HG03469 (cell line): ENCODE results near the gene NCAPD2.
"Not testable (repeated sequence)": the region's sequence is repeated elsewhere in the genome, so short reads cannot be mapped to it uniquely, and the experiment has no call there.

Source experiments
- ATAC-seq: cut with Tn5 transposase; IDR thresholded peaks from one replicate; pipeline ENCODE4 v1.9.1; 2021; ENCODE audit warnings: mild to moderate bottlenecking, moderate library complexity, moderate number of reproducible peaks; ENCODE audit not compliant: unreplicated experiment

Gene NCAPD2

DNA sequence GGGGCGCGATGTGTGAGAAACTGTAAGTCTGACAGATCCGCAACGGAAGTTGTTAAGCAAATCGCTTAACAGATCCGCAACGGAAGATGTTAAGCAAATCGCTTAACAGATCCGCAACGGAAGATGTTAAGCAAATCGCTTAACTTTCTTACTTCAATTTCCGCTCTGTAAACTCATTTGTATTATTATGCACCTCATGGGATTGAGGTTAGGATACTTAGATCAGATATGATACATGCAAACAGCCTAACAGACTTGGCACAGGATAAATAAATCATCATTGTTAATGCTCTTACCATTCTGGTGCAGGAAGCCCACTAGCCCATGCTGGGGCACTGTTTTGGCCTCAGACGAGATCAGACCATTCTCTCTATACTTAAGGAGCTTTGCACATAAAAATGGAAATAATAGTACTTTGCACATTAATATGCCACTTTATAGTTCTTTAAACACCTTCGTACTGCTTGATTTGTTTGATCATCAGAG, 399 bp downstream of the NCAPD2 start:
- no peak for ATAC-seq

DNA sequence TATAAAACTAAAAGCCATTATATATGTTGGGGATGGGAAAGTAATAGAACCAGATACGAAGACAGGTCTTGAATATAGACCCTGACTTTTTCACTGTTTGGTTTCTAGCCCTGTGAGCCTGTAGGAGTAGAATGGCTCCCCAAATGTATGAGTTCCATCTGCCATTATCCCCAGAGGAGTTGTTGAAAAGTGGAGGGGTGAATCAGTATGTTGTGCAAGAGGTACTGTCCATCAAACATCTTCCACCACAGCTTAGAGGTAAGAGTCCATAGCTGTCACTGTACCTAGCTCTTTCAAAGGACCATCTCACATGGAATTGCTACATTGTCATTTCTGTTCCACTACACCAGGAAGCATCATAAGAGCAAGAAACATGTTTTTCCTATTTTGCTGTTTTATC, 1.1 kb downstream of the NCAPD2 start:
- no peak for ATAC-seq

GRCh38 chr12:6497291-6497690, 3.4 kb downstream of the NCAPD2 start:
- ATAC-seq: not testable (repeated sequence)

- ATAC-seq: no peak
Measured at GRCh38 chr12:6500466-6500865, 6.6 kb downstream of the NCAPD2 start.

DNA sequence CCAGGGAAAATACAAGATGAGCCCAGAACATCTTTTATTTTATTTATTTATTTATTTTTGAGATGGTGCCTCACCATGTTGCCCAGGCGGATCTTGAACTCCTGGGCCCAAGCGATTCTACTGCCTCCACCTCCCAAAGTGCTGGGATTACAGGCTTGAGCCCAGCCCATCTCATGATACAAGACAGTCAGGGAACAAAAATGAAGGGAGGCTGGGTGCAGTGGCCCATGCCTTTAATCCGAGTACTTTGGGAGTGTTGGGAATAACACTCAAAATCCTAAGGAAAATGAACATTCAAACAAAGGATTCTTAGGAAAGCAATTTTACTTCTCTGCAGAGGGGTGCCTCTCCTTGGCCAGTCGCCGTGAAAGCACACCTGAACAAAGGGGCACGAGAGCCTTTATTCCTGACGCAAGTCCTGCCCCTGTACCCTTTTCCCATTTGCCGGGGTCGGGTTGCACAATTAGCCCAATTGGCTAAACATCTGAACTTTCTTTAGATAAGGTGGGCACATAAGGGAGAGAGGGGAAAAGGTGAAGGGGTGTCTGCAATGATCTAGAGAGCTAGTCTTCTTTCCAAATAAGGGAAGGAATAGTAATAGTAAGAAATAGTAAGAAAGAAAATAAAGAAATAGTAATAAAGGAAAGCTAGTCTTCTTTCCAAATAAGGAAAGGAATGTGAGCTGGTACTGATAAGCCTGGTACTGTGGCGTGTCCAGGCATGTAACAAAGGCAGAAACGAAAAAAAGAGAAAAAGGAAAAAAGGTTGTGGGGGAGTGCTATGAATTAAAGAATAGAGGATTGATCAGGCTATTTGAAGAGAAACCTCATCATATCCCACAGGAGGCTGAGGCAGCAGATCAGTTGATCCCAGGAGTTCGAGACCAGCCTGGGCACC, 13.4 kb downstream of the NCAPD2 start:
- ATAC-seq: no peak

DNA sequence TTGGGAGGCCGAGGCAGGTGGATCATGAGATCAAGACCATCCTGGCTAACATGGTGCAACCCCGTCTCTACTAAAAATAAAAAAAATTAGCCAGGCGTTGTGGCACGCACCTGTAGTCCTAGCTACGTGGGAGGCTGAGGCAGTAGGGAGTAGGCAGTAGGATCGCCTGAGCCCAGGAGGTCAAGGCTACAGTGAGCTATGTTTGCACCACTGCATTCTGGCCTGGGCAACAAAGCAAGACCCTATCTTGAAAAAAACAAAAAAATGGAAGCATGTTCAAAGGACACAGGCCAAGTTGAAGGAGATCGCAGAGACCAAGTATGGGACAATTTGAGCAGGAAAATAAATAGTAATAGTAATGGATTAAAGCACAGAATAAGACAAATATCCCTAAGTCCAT, 14.2 kb downstream of the NCAPD2 start:
- no peak for ATAC-seq

DNA sequence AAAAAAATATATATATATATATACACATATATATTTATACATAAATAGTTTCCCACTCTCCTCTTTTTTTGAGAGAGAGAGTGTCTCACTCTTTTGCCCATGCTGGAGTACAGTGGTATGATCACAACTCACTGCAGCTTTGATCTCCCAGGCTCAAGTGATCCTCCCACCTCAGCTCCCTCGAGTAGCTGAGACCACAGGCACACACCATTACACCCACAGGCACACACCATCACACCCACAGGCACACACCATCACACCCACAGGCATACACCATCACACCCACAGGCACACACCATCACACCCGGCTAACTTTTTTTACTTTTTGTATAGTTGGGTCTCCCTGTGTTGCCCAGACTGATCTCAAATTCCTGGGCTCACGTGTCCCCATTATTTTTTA, 26.3 kb downstream of the NCAPD2 start:
- no peak for ATAC-seq

- ATAC-seq: no peak
Measured at GRCh38 chr12:6522193-6522592, 28.3 kb downstream of the NCAPD2 start.

DNA sequence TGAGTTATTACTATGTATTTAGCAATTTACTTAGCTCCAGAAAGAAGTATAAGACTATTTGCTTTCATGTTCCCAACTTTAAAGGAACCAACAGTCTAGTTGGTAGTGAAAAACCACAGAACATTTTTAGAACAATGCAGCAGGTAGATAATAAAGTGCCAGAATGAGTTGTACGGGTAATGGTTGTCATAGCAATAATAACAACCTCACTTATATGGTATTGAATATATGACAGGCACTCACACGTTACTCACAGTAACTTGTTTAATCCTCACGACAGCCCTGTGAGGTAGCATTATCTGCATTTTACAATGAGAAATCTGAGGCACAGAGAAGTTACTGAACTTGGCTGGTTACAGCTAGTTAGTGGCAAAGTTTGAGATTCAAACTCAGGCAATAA, 29.8 kb downstream of the NCAPD2 start:
- no peak for ATAC-seq

GRCh38 chr12:6524648-6525047, 30.7 kb downstream of the NCAPD2 start:
- ATAC-seq: no peak

GRCh38 chr12:6526201-6526600, 32.3 kb downstream of the NCAPD2 start:
- no peak for ATAC-seq

- no peak for ATAC-seq
Measured at GRCh38 chr12:6526766-6527525, 33.0 kb downstream of the NCAPD2 start.

GRCh38 chr12:6527711-6528110, 33.8 kb downstream of the NCAPD2 start:
- no peak for ATAC-seq

DNA sequence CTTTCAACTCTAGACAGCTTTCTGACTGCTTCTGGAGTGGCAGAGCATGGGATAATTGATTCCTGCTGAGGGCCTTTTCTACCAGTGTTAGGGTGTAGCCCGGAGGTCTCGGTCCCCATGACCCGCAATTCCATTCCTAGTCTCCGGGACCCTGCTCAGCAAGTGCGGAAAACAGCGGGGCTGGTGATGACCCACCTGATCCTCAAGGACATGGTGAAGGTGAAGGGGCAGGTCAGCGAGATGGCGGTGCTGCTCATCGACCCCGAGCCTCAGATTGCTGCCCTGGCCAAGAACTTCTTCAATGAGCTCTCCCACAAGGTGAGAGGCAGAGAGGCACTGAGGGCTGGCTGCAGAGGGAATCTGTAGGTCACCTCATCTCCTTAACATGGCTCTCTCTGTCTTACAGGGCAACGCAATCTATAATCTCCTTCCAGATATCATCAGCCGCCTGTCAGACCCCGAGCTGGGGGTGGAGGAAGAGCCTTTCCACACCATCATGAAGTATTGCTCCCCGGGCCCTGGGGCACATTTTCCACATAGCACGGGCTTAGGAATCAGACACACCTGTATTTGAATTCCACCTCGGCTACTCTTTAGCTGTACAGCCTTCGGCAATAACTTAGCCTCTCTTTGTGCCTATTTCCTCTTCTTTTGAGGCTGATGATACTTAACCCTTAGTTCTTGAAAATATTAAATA, 34.8 kb downstream of the NCAPD2 start:
- no peak for ATAC-seq

DNA sequence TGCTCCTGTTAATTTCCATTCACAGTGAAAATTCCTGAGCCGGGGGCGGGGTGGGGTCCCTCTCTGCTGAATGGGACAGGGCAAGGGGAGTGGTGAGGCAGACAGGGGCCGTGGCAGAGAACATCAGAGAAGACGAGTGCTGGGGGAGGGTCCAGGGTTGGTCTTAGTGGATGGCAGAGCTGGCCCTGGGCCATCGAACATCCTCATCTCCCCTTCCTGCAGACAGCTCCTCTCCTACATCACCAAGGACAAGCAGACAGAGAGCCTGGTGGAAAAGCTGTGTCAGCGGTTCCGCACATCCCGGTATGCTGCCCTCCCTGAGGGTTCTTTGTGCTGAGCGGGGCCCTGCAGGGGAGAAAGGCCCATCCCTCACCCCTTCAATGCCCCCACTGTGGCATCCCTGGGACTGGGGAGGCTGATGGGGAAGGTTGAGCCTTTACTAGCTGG, 35.4 kb downstream of the NCAPD2 start:
- ATAC-seq: no peak

DNA sequence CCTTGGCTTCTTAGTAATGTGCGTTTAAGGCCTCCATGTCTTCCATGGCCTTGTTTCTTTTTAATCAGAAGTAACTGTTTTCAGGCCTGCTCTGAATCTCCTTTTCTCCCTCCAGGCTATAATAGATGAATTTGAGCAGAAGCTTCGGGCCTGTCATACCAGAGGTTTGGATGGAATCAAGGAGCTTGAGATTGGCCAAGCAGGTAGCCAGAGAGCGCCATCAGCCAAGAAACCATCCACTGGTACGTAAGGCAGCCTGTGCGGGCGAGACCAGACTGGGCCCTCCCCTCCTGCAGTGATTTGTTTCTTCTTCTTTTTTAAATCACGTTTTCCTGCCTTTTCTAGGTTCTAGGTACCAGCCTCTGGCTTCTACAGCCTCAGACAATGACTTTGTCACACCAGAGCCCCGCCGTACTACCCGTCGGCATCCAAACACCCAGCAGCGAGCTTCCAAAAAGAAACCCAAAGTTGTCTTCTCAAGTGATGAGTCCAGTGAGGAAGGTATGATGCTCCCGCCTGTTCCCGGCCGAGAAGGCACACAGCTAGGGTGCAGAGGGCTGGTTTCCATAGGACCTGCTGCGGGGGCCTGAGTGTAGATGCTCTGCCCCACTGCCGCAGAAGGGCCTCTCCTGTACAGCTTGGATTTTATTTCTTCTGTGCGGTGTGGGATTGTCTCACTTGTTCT, 36.8 kb downstream of the NCAPD2 start:
- no peak for ATAC-seq

DNA sequence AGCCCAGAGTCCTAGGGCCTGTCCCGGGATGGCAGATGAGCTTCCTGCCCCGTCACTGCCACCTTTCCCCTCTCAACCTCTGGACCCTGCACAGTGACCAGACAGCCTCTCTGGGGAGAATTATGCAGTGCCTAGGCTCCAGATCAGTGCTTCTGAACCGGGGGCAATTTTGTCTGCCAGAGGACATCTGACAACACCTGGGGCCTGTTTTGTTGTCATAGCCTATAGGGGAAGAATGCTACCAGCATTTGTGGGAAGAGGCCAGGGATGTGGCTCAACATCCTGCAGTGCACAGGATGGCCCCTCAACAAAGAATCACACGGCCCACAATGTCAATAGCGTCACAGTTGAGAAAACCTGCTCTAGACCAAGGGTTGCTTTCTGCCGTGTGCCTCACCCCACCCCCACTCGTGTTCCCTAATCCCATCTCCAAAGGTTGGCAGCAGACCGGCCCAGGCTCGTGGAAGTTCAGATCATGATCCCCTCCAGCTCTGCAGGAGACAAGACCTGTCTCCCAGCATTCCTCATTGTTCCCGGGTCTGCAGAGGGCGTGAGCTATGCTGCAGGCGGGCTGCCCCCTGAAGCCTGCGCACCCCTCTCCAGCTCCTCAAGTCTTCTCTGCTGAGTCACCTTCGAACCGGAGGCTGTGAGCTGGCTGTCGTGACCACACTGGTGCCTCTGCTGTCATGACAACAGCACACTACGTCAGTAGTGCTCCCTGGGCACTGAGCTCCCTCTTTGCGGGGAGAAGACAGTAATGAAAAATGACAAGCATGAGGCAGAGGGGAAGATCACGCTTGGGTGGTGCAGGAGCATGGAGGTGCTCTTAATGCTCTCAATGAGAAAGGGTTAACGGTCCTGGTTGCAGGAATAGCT, 38.4 kb downstream of the NCAPD2 start:
- no peak for ATAC-seq

DNA sequence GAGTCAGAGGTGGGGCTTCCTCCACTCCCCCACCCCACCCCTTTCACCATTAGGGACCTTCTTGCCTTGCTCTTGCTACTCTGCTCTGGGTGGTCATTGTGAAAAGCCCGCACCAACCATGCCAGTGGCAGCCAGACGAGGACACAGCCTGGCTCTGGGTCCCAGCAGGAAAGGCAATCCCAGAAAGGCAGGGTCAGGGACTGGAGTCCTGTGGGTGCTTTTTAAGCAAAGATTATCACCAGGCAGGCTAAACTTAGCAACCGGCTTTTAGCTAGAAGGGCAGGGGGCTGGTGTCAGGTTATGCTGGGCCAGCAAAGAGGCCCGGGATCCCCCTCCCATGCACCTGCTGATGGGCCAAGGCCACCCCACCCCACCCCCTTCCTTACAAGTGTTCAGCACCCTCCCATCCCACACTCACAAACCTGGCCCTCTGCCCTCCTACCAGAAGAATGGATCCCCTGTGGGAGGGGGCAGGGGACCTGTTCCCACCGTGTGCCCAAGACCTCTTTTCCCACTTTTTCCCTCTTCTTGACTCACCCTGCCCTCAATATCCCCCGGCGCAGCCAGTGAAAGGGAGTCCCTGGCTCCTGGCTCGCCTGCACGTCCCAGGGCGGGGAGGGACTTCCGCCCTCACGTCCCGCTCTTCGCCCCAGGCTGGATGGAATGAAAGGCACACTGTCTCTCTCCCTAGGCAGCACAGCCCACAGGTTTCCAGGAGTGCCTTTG, 39.2 kb downstream of the NCAPD2 start:
- no peak for ATAC-seq

GRCh38 chr12:6533653-6533922, 39.7 kb downstream of the NCAPD2 start:
- no peak for ATAC-seq
